CD4-positive, alpha-beta T cell treated with Interferon alpha-2 for 1 hour (primary cell): ENCODE data around the gene SCN3B.

Experiments
- DNase-seq, 2 donors: peaks; one replicate each; pipeline ENCODE4 v3.0.0-alpha.2; 2020 to 2022

SCN3B gene, protein sequence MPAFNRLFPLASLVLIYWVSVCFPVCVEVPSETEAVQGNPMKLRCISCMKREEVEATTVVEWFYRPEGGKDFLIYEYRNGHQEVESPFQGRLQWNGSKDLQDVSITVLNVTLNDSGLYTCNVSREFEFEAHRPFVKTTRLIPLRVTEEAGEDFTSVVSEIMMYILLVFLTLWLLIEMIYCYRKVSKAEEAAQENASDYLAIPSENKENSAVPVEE

DNA sequence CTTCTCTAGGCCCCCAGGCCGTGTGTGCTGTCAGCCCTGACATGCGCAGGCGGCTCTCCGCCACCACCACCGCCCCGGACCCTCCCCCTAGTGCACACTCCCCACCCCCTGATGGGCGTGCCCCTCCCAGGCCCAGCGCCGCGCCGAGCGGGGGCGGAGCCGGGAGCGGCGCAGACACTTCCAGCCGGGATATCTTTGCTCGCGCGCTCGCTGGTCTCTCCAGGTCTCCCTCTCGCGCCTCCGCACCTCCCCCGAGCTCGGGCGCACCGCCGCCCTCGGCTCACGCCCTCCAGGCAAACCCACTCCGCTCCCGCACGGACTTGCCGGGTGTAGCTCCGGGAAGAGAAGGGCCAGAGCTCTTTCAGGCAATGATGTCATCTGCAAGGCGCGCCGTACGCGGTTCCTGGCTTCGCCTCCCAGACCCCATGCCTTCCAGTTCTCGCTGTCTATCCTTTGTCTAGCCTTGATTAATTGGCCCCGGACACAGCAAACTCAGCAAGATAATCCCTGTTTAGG lies at the start of gene SCN3B:
TSS of gene SCN3B (minus strand) at position 59 of the 516 bp plus-strand sequence. CDS start 823 bp downstream, outside the sequence.
- no peak for DNase-seq

DNA sequence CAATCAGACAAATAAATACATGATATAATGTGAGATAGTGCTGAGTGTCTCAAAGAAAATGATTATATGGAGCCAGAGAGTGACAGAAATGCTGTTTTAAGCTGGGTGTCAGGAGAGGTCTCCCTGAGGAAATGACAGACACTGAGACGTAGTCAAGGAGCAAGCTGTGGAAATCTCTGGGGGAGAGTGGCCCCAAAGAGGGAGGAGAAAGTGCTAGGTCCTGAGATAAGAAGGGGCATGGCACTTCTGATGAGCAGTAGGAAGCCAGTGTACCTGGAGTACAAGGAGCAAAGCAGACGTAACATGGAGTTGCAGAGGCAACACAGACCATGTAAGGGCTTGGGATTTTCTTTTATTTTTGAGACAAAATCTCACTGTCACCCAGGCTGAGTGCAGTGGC lies 48.3 kb upstream of the SCN3B start:
- DNase-seq = no peak

DNA sequence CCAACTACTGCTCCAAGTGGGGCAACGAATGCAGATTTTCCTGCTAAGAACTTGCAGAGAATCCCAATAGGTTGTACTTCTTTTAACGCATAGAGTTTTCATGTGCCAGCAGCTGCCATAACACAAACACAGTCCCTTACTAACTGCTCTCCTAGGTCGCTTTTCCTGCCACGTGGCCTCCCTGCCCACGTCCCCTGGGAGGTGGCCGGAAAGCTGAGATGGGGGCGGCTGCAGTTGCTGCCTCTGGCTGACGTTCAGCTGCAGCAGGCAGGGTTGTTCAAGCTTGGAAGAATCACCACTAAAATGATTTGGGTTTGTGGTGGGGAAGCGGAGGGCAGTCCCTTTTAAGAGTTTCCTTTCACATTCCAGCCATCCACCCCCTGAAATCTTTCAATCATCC lies 47.7 kb upstream of the SCN3B start:
- DNase-seq = no peak

DNA sequence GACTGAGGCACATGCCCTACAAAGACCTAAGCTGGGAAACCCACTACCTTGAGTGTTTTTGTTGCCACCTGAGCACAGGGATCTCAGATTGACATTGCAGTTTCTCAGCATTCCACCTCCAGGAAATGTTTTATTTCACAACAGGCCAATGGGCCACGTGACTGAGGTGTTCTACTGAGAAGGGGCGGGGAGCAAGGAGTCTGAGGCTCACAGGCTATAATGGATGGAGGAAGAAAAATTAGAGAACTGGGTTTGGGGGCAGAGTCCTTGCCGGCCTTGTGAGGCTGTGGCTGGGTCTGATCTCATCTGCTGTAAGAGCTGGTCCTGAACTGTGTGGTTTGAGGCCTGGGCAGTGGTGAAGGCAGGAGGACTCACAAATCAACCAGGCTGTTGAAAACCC lies 46.3 kb upstream of the SCN3B start:
- no peak for DNase-seq

DNA sequence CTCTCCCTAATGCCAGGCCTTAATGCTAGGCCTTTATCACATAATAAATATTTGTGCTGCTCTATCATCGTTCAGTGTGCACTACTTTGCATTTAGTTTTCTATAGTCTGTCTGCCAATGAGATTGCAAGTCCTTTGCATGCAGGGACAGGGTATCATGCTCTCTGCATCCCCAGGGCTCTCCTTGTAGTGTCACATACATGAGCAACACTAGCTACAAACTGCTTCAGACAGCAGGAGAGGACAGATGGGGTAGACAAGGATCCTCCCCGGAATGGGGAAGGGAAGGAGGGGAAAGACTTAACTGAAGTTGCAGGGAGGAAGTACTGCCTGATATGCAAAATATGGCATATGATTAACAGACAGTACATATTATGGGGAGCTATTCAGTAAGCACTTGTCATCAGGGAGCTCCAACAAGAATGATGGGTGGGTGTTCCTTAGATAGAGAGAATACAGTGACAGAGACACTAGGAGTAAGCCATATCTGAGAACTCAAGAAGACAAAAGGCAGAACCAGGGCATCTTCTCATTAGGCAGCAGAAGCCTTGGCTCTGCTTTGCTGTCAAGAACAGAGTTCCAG lies 44.2 kb upstream of the SCN3B start:
- DNase-seq = no peak

DNA sequence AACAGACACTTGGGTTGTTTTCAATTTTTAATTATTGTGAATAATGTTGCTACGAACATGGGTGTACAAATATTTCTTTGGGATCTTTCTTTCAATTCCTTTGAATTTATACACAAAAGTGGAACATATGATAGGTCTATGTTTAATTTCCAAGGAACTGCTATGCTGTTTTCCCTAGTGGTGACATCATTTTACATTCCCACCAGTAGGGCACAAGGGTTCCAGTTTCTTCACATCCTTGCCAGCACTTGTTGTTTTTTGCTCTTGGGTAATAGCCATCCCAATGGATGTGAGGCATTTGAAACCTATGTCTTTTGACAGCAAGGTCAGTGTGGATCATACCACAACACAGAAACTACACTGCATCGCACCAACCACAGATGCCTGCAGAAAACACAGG lies 41.8 kb upstream of the SCN3B start:
- DNase-seq = no peak

DNA sequence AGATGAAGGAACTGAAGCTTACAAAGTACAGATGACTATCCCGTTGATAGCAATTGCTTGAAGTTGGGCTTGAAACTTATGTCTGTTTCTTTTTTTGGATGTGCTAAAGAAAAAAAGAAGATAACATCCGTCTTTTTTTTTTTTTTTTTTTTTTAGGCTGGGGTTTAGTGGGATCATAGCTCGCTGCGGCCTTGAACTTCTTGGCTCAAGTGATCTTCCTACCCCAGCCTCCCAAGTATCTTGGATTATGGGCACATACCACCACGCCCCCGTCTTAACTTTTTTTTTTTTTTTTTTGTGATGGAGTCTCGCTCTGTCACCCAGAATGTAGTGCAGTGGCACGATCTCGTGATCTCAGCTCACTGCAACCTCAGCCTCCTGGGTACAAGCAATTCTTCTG lies 40.8 kb upstream of the SCN3B start:
- no peak for DNase-seq

DNA sequence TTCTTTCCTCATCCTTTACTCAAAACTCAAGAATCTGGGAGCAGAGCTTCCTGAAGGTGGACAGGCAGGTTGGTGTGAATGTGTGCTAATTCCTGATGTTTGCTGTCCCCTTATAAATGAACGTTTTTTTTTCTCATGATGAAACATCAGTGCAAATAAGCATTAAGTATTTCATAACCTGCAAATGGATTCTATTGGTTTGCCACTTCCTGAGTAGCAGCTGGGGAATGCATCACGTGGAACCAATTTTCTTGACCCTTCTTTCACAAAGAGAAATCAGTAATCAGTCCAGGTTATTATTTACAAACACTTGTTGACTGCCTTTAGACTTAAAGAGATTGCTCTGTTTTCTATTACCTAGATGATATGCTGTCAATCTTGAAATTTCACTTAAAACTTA lies 40.1 kb upstream of the SCN3B start:
- DNase-seq = no peak

DNA sequence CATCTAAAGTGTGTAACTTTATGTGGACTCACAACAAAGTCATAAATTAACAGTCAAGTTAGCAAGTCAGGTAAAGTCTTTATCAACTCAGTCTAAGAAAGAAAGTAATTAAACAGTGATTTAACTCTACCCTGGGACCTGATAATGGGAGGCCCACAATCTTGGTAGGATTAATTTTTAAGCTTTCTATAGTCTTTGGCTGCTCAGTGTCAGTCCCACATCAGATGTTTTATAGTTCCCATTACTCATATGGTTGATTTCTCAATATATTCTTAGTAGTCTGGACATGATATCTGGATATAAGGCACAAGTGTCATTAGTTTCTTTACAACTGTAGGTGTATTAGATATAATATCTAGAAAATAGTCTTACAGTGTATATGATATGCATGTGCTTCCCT lies 38.5 kb upstream of the SCN3B start:
- no peak for DNase-seq

DNA sequence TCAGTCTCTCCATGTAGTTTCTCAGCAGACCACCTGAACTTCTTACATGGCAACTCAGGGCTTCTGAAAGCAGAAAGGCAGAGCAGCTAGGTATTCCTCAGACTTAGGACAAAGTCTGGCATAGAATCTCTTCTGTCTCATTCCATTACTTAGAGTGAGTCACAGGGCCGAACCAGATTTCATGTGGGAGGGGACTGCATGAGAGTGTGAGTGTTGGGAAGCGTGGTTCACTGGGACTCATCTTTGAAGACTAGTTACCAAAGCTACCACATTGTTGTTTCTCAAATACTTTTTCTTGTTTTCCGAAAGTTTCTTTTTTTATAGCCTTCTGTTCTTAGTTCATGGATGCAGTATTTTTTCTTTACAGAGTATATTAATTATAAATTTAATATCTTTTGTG lies 36.1 kb upstream of the SCN3B start:
- no peak for DNase-seq

DNA sequence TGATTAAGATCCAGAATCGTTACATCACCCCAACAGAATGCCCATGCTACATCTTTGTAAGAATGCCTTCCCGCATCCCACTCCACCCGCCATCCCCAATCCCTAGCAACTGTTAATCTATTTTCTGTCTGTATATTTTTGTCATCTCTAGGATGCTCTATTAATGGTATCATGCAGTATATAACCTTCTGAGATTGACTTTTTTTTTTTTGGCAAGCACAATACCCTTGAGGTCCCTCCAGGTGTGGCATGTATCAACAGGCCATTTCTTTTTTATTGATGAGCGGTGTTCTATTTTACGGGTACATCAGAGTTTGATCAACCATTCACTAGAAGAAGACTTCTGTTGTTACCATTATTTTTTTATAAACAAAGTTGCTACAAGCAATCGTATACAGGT lies 30.2 kb upstream of the SCN3B start:
- DNase-seq = no peak

DNA sequence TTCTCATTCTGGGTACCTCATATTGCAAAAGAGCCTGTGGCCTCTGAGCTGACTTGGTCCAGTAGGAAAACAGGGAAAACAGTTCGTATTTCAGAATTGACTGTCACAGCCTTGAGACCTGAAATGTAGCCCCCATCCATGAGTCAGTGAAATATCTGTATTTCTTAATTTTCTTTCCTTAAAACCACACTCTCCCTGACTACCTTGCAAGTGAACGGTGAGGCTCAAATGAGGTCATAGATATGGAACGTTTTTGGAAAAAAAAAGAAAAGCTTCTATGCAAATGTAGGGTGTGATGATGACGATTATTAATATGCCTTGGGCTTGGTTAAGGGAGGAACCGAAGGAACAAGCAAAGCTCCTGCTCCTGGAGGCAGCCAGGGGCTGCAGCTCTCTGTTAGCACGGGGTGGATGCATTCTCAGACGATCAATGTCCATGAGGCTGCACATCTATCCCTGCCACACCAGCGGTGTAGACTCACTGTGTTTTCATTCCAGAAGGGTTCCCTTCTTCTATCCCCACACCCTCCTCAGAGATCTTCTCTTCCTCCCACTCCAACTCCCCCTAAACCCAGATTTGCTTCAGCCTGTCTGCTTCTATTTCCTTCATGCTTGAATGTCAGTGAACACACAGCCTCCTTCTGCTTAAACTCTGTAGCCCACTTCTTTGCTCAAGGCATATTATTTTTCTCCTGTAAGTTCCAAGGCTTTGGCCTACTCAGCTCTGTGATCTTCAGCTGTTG lies 29.2 kb upstream of the SCN3B start:
- no peak for DNase-seq

DNA sequence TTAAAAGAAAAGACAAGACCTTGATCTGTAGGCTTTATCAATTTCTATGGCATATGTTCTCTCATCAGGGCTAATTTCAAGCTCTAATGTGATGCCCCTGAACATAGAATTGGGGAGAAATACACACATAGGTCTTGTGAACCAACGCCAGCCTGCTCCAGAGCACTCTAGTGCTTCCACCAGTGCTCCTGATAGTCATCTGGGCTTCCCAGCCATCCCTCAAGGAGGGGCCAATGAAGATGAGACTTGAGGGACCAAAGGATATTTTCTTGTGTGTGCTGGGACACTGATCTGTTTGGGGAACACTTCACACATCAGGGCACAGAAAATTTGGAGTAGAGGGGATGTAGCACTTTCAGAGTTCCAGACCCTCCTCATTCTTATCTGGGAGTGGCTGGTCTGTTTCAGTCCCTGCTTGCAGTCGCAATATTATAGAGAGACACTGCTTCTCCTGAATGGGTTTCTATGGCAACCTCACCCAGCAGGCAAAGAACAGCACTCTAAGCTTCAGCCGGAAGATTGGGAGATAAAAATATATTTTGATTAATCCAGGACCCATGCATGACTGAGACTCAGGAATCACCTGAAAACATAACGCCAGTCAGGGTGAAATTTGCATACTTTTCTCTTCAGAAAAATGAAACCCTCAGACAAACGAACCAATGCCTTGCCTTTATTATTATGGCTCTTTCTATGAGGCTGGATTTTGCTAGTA lies 28.4 kb upstream of the SCN3B start:
- DNase-seq = no peak

DNA sequence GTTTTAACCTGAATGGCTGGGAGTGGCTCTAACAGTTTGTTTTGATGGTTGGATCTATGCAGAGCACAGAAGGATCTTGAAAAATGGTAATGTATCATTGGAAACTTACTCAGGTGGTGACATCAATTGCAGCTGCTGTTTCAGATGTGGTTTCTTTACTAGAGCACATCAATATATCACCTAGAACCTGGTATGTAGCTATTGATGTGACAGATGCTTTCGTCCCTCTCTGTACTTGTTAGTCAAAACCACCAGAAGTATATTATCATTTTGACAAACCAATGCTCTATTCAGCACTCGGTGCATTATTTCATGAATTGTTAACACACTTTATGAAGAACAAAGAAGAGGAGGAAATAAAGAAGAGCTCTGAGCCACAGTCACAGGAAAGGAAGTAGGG lies 26.6 kb upstream of the SCN3B start:
- peak; percentile 6 to 25 for DNase-seq

DNA sequence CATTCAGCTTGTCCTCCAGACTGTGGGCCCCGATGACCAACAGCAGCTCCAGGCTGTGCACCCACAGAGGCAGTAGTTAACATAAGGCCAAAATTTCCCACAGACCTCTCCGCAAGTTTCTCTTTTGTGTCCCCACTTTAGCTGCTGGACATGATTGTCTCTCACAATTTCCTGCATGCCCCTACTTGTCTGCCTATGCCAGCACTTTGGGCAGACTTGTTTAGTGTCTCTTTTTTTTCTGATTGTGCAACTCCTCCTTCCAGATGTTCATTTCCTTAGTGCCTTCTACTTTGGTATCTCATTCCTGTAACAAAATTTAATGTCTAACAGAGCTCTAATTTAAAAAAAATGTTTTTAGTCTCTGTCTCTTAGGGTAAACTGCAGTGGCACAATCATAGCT lies 23.8 kb upstream of the SCN3B start:
- no peak for DNase-seq

DNA sequence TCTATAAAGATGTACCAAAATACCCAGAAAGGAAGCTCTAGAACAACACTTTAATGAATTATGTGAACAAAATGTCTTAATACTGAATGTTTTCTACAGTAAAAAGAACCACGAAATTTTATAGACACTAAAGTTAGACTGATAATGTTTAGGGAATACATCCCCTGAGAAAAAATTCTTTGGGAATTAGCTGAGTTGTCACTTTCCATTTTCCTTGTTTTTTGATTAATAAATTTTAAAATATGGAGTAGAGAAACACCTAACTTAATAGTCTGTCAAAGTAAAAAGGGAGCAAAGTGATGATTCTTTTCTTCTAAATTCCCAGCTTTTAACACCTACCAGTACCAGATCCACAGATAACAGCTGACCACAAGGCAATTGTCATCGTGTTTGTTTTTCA lies 23.1 kb upstream of the SCN3B start:
- DNase-seq = no peak

DNA sequence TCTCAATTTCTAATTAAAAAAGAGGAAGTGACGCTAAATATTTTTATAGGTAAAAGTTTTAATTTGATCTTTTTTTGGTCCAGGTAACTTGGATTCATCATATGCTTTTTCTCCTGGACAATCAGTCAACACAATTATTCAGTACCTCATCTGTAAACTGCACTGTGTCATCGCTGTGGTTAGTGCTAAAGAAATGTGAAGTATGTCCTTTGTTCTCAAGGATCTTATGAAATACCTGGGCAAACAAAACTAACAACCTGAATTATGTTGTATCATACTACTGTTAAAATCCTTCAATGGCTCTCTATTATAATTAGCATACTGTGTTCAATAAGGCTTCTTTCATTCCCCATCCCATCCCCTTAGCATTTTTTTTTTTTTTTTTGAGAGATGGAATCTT lies 19.9 kb upstream of the SCN3B start:
- no peak for DNase-seq

DNA sequence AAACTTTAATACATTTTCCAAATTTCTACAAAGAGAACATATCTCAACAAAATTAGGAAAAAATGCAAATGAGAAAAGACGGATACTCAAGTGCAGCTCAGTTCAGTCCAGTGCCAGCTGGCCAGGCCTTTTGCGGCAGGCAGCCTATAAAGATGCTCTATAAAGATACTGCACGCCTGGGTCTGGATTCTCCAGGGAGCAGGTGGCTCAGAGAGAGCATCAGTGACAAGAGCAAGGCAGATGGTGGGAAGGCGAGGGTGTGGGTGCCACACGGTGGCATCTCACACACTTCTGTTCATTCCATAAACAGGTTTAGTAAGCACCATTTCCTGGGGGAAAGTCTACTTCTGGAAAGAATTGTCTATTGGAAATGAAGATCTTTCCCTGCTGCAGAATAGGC lies 18.1 kb upstream of the SCN3B start:
- no peak for DNase-seq

DNA sequence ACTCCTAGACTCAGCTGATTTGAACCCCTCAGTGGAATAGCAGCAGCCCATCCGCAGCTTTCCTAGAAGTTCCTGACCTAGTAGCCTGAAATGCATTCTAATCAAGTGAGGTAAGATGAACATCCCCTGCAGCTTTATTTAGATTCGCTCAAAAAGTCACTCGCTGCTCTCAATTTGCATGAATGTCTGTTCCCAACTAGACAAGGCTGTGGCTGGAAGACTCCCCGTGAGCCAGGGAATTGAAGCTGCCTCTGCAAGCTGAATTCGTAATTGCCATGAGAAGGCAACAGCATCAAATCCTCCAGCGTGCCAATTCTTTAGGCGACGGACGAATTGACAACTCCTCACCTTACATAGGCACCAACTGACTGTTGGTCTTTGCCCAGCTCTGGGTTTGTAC lies 17.1 kb upstream of the SCN3B start:
- DNase-seq = no peak

DNA sequence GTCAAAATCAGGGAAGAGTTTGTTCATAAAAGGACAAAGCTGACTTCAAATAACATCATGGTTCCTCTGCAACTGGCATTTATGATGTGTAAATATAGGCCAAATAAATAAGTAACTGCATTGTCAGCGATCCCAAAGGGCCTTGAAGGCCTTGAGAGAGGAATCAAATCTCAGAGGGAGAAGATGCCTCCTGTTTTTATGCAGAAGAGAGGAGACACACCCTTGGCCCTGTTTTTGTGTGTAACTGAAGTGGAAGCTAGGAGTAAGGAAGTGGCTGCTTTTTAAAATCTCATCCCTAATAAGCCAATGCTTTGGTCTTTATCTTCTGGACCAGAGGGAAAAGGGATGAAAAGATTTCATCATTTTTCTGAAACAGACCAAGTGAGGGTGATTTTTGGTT lies 15.7 kb upstream of the SCN3B start:
- no peak for DNase-seq

DNA sequence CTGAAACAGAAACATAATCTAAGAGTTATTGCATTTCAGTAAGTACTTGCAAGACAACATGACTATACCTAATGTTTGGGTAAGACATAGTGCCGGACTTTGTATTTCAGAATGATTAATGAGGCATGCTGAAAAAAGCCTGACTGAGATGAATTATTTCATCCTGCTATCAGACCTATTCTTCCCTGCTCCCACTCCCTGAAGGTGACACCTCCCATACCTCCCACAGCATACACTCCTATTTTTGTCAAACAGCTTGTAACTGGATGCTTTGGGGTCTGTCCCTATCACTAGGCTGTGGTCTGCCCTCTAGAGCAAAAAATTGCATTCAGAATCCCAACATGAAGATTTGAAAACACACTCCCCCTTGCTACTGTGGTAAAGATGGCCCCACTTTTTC lies 10.9 kb upstream of the SCN3B start:
- no peak for DNase-seq

DNA sequence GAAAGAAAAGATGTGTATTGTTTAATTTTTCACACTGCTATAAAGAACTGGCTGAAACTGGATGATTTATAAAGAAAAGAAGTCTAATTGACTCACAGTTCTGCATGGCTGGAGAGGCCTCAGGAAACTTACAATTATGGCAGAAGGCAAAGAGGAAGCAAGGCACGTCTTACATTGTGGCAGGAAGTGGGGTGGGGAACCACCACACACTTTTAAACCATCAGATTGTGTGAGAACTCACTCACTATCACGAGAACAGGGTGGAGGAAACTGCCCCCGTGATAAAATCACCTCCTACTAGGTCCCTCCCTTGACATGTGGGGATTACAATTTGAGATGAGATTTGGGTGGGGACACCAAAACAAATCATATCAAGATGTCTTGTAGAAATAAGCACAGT lies 5.5 kb upstream of the SCN3B start:
- peak; percentile 5 to 25 for DNase-seq

DNA sequence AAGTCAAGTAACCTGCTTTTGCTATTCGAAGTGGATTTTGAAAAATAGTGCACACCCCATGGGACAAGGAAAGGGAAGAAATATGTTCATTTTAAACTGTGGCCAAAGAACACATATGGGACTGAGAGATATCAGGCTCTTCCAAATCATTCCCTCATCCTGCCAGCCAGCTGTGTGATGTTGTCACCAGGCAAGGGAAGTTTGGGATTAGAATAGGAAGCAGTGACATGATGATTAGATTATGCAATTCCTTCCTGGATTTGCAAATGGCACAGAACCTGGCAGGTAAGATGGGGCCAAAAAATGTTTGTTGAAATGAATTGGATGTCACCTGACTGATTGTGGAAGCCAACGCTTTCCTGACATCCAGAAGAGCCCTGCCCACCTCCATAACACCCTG lies 4.9 kb upstream of the SCN3B start:
- no peak for DNase-seq
